Measurements from ENCODE around the gene CUX1. TPM values are rescaled to one million over a fixed set of nuclear protein-coding genes. Genes with fewer than 3 reads are reported as not detected.
A peak's percentile ranks its signal among the peaks of the same experiment; 100 is the strongest.
"Not testable (repeated sequence)": the region's sequence is repeated elsewhere in the genome, so short reads cannot be mapped to it uniquely, and the experiment has no call there.

CUX1 gene
- total RNA-seq, 3 donors from 2014 or later: 85.2 to 167 (median 120) TPM

- no peaks in the 10 kb centered on the region for H3K36me3 ChIP-seq (ENCODE audit: low read depth)
- TF ChIP-seq, protein P1, sequence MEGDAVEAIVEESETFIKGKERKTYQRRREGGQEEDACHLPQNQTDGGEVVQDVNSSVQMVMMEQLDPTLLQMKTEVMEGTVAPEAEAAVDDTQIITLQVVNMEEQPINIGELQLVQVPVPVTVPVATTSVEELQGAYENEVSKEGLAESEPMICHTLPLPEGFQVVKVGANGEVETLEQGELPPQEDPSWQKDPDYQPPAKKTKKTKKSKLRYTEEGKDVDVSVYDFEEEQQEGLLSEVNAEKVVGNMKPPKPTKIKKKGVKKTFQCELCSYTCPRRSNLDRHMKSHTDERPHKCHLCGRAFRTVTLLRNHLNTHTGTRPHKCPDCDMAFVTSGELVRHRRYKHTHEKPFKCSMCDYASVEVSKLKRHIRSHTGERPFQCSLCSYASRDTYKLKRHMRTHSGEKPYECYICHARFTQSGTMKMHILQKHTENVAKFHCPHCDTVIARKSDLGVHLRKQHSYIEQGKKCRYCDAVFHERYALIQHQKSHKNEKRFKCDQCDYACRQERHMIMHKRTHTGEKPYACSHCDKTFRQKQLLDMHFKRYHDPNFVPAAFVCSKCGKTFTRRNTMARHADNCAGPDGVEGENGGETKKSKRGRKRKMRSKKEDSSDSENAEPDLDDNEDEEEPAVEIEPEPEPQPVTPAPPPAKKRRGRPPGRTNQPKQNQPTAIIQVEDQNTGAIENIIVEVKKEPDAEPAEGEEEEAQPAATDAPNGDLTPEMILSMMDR (IDR thresholded peaks at IDR 0.05): no peak
- H3K4me1 ChIP-seq (ENCODE audit: low read depth): no peaks in the 10 kb centered on the region
- no peaks in the 10 kb centered on the region for H3K9me3 ChIP-seq
- ATAC-seq (no peak), DNase-seq (no peak)
- H3K4me3 ChIP-seq: no peak overlapping the region
- intact Hi-C loops (cut with DNase I, micrococcal nuclease): no loop called here
These were observed 229.1 kb downstream of the CUX1 start for GRCh38 chr7:102046373-102047117.

GRCh38 chr7:102047167-102047566, 229.7 kb downstream of the CUX1 start:
- TF ChIP-seq, protein P1 (IDR thresholded peaks at IDR 0.05): no peak
- intact Hi-C loops (cut with DNase I, micrococcal nuclease): no loop called here
- DNase-seq: no peak
- no peaks in the 10 kb centered on the region for H3K9me3 ChIP-seq
- H3K4me1 ChIP-seq (ENCODE audit: low read depth): no peaks in the 10 kb centered on the region
- H3K36me3 ChIP-seq (ENCODE audit: low read depth): no peaks in the 10 kb centered on the region
- no peak for ATAC-seq
- H3K4me3 ChIP-seq: no peak overlapping the region

GRCh38 chr7:102049765-102050164, 232.3 kb downstream of the CUX1 start:
- no peak overlapping the region for H3K4me3 ChIP-seq
- H3K36me3 ChIP-seq (ENCODE audit: low read depth): no peaks in the 10 kb centered on the region
- no peak for DNase-seq
- no peaks in the 10 kb centered on the region for H3K4me1 ChIP-seq (ENCODE audit: low read depth)
- TF ChIP-seq, protein P1 (IDR thresholded peaks at IDR 0.05): no peak
- H3K9me3 ChIP-seq: no peaks in the 10 kb centered on the region
- intact Hi-C loops (cut with DNase I, micrococcal nuclease): no loop called here
- no peak for ATAC-seq

- H3K4me3 ChIP-seq: no peak overlapping the region
- TF ChIP-seq, protein P1 (IDR thresholded peaks at IDR 0.05): no peak
- no peaks in the 10 kb centered on the region for H3K9me3 ChIP-seq
- ATAC-seq: peak; percentile 25
- H3K4me1 ChIP-seq (ENCODE audit: low read depth): no peaks in the 10 kb centered on the region
- DNase-seq: no peak
- no peaks in the 10 kb centered on the region for H3K36me3 ChIP-seq (ENCODE audit: low read depth)
- intact Hi-C loops (cut with DNase I, micrococcal nuclease): no loop called here
These were observed 233.5 kb downstream of the CUX1 start for GRCh38 chr7:102050864-102051460.

DNA sequence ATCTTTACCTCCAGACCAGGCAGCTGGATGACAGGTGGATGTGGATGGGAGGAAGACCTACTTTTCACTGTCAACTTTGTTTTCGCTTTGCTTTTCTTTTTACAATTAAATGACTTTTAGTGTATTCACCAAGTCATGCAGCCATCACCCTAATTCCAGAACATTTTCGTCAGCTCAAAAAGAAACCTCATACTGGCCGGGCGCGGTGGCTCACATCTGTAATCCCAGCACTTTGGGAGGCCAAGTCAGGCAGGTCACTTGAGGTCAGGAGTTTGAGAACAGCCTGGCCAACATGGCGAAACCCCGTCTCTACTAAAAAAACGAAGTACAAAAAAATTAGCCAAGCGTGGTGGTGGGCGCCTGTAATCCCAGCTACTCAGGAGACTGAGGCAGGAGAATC, 234.3 kb downstream of the CUX1 start:
- H3K4me3 ChIP-seq; ATAC-seq; H3K36me3 ChIP-seq (ENCODE audit: low read depth): not testable (repeated sequence)

GRCh38 chr7:102054158-102054557, 236.7 kb downstream of the CUX1 start:
- intact Hi-C loops (cut with DNase I, micrococcal nuclease): no loop called here
- Histone ChIP-seq H3K9me3 (peaks cover 5% of the 10 kb centered on the region), H3K4me1 (ENCODE audit: low read depth) (no peaks in the 10 kb centered on the region), H3K4me3 (no peak overlapping the region), H3K36me3 (ENCODE audit: low read depth) (no peaks in the 10 kb centered on the region)
- TF ChIP-seq, protein P1 (IDR thresholded peaks at IDR 0.05): no peak
- ATAC-seq: no peak
- DNase-seq: no peak

More for the DNA sequence above, 234.3 kb downstream of the CUX1 start:
- H3K4me1 ChIP-seq (ENCODE audit: low read depth); DNase-seq; intact Hi-C loops (cut with DNase I, micrococcal nuclease); H3K9me3 ChIP-seq: not testable (repeated sequence)

All from mucosa of descending colon (tissue), 3 donors.